ENCODE measurements around the gene PDE11A.

PDE11A gene

GRCh38 chr2:177665948-177666347 lies 406.6 kb downstream of the PDE11A start (continued):
- TF ChIP-seq TCF4 (CRISPR knock-in tag; IDR thresholded peaks at IDR 0.05; ENCODE audit: borderline replicate concordance), result no peak

GRCh38 chr2:177665328-177665727 lies 407.2 kb downstream of the PDE11A start:
- no peak for ATAC-seq
- TF ChIP-seq, protein P1, sequence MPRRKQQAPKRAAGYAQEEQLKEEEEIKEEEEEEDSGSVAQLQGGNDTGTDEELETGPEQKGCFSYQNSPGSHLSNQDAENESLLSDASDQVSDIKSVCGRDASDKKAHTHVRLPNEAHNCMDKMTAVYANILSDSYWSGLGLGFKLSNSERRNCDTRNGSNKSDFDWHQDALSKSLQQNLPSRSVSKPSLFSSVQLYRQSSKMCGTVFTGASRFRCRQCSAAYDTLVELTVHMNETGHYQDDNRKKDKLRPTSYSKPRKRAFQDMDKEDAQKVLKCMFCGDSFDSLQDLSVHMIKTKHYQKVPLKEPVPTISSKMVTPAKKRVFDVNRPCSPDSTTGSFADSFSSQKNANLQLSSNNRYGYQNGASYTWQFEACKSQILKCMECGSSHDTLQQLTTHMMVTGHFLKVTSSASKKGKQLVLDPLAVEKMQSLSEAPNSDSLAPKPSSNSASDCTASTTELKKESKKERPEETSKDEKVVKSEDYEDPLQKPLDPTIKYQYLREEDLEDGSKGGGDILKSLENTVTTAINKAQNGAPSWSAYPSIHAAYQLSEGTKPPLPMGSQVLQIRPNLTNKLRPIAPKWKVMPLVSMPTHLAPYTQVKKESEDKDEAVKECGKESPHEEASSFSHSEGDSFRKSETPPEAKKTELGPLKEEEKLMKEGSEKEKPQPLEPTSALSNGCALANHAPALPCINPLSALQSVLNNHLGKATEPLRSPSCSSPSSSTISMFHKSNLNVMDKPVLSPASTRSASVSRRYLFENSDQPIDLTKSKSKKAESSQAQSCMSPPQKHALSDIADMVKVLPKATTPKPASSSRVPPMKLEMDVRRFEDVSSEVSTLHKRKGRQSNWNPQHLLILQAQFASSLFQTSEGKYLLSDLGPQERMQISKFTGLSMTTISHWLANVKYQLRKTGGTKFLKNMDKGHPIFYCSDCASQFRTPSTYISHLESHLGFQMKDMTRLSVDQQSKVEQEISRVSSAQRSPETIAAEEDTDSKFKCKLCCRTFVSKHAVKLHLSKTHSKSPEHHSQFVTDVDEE (CRISPR knock-in tag; IDR thresholded peaks at IDR 0.05), result no peak
- no peak for TF ChIP-seq TOX (CRISPR knock-in tag; IDR thresholded peaks at IDR 0.05; ENCODE audit: borderline replicate concordance)
- no peak for TF ChIP-seq SNAI2 (CRISPR knock-in tag; IDR thresholded peaks at IDR 0.05)
- no peak for TF ChIP-seq ZNF70 (CRISPR knock-in tag; IDR thresholded peaks at IDR 0.05)
- no peak for TF ChIP-seq ZC3H10 (CRISPR knock-in tag; IDR thresholded peaks at IDR 0.05)
- no peak for TF ChIP-seq POU6F1 (CRISPR knock-in tag; IDR thresholded peaks at IDR 0.05; ENCODE audit: borderline replicate concordance, low read depth)
- TF ChIP-seq OSR1 (CRISPR knock-in tag; IDR thresholded peaks at IDR 0.05), result no peak
- no peak for TF ChIP-seq GLIS3 (CRISPR knock-in tag; IDR thresholded peaks at IDR 0.05)
- TF ChIP-seq CSDC2 (CRISPR knock-in tag; IDR thresholded peaks at IDR 0.05), result no peak
- no peak for TF ChIP-seq PATZ1 (CRISPR knock-in tag; IDR thresholded peaks at IDR 0.05; ENCODE audit: borderline replicate concordance)
- TF ChIP-seq ZNF8 (CRISPR knock-in tag; IDR thresholded peaks at IDR 0.05), result no peak
- TF ChIP-seq PPARA (CRISPR knock-in tag; IDR thresholded peaks at IDR 0.05; ENCODE audit: borderline replicate concordance), result no peak
- TF ChIP-seq, protein P2, sequence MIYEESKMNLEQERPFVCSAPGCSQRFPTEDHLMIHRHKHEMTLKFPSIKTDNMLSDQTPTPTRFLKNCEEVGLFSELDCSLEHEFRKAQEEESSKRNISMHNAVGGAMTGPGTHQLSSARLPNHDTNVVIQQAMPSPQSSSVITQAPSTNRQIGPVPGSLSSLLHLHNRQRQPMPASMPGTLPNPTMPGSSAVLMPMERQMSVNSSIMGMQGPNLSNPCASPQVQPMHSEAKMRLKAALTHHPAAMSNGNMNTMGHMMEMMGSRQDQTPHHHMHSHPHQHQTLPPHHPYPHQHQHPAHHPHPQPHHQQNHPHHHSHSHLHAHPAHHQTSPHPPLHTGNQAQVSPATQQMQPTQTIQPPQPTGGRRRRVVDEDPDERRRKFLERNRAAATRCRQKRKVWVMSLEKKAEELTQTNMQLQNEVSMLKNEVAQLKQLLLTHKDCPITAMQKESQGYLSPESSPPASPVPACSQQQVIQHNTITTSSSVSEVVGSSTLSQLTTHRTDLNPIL (CRISPR knock-in tag; IDR thresholded peaks at IDR 0.05; ENCODE audit: low read depth), result no peak

GRCh38 chr2:177662895-177663294 lies 409.7 kb downstream of the PDE11A start:
- ATAC-seq, result no peak
- TF ChIP-seq ZFP3 (CRISPR knock-in tag; IDR thresholded peaks at IDR 0.05), result no peak

GRCh38 chr2:177660742-177661141 lies 411.8 kb downstream of the PDE11A start:
- TF ChIP-seq ARNTL (CRISPR knock-in tag; IDR thresholded peaks at IDR 0.05; ENCODE audit: borderline replicate concordance, low read depth) (no peak), PPARA (CRISPR knock-in tag; IDR thresholded peaks at IDR 0.05; ENCODE audit: borderline replicate concordance) (no peak), CSDC2 (CRISPR knock-in tag; IDR thresholded peaks at IDR 0.05) (no peak), ESRRG (CRISPR knock-in tag; IDR thresholded peaks at IDR 0.05) (no peak), OSR1 (CRISPR knock-in tag; IDR thresholded peaks at IDR 0.05) (no peak), ZFP3 (CRISPR knock-in tag; IDR thresholded peaks at IDR 0.05) (no peak), TCF4 (CRISPR knock-in tag; IDR thresholded peaks at IDR 0.05; ENCODE audit: borderline replicate concordance) (no peak)
- TF ChIP-seq, protein P1 (CRISPR knock-in tag; IDR thresholded peaks at IDR 0.05), result no peak
- no peak for ATAC-seq
